Mesendoderm (in vitro differentiated cells): ENCODE results near the gene TGFBR2.
A peak's percentile ranks its signal among the peaks of the same experiment; 100 is the strongest.

Experiments used
- DNase-seq: peaks from one replicate; pipeline ENCODE4 v3.0.0; 2013
- H2AK5ac ChIP-seq: 2 replicates; pipeline ENCODE4 v1.6.1; 2013; ENCODE audit warnings: low read length, inconsistent platforms
- H2BK120ac ChIP-seq: 2 replicates; pipeline ENCODE4 v1.6.1; 2013; ENCODE audit warnings: low read depth, mild to moderate bottlenecking, low read length, moderate library complexity, mixed read lengths
- H2BK15ac ChIP-seq: replicated peaks from 2 replicates; pipeline ENCODE4 v1.6.1; 2013; ENCODE audit warnings: low read depth, mild to moderate bottlenecking, moderate library complexity
- H2BK5ac ChIP-seq: 2 replicates; pipeline ENCODE4 v1.6.1; 2013; ENCODE audit warnings: low read length, inconsistent platforms
- H3K18ac ChIP-seq: 2 replicates; pipeline ENCODE4 v1.6.1; 2013; ENCODE audit warnings: mild to moderate bottlenecking, low read length, mixed read lengths
- H3K23ac ChIP-seq: one replicate; pipeline ENCODE4 v1.6.1; 2013; ENCODE audit warnings: low read length
- H3K27ac ChIP-seq: 2 replicates; pipeline ENCODE4 v1.5.1; 2013; ENCODE audit warnings: low read depth, mild to moderate bottlenecking, inconsistent platforms, low read length, moderate library complexity
- H3K27me3 ChIP-seq: 2 replicates; pipeline ENCODE4 v1.6.1; 2013; ENCODE audit warnings: low read length, control low read depth, mild to moderate bottlenecking, inconsistent platforms; ENCODE audit not compliant: insufficient read depth, poor library complexity
- H3K36me3 ChIP-seq: 2 replicates; pipeline ENCODE4 v1.6.1; 2013; ENCODE audit warnings: low read length, inconsistent platforms; ENCODE audit not compliant: control insufficient read depth, insufficient read depth
- H3K4ac ChIP-seq: one replicate; pipeline ENCODE4 v1.6.1; 2013; ENCODE audit warnings: low read depth, mild to moderate bottlenecking, low read length, moderate library complexity
- H3K4me1 ChIP-seq: 2 replicates; pipeline ENCODE4 v1.6.1; 2013; ENCODE audit warnings: low read depth, low read length, inconsistent platforms; ENCODE audit not compliant: control insufficient read depth
- H3K4me2 ChIP-seq: 2 replicates; pipeline ENCODE4 v1.6.1; 2013; ENCODE audit warnings: low read length
- H3K4me3 ChIP-seq: 2 replicates; pipeline ENCODE4 v1.5.1; 2013; ENCODE audit warnings: mild to moderate bottlenecking, low read length
- H3K56ac ChIP-seq: one replicate; pipeline ENCODE4 v1.6.1; 2013; ENCODE audit warnings: low read length
- H3K79me1 ChIP-seq: 2 replicates; pipeline ENCODE4 v1.6.1; 2013; ENCODE audit warnings: low read length, inconsistent platforms
- H3K79me2 ChIP-seq: 2 replicates; pipeline ENCODE4 v1.6.1; 2013; ENCODE audit warnings: mild to moderate bottlenecking, low read length; ENCODE audit not compliant: control insufficient read depth, insufficient read depth
- H3K9ac ChIP-seq: 2 replicates; pipeline ENCODE4 v1.6.1; 2013; ENCODE audit warnings: low read length, inconsistent platforms
- H4K5ac ChIP-seq: one replicate; pipeline ENCODE4 v1.6.1; 2013; ENCODE audit warnings: low read length
- H4K8ac ChIP-seq: one replicate; pipeline ENCODE4 v1.6.1; 2013; ENCODE audit warnings: low read depth, mild to moderate bottlenecking, control low read depth, low read length, moderate library complexity
- WGBS: extraction: QIAGEN DNeasy Blood & Tissue Kit; methylation state at CpG from one replicate; pipeline ENCODE4 v1.1.7; 2013; ENCODE audit warnings: low lambda C conversion rate, missing lambda C conversion rate; ENCODE audit not compliant: insufficient coverage; ENCODE audit errors: extremely low coverage; 5-methylcytosine and 5-hydroxymethylcytosine counted together

The TGFBR2 gene

GRCh38 chr3:30663533-30664241 lies 57.3 kb downstream of the TGFBR2 start:
- Histone ChIP-seq H3K4me1 (peaks cover 10% of the 10 kb centered on the region), H3K4ac (no peak overlapping the region), H2BK15ac (no peak overlapping the region), H3K27me3 (no peaks in the 10 kb centered on the region), H3K27ac (no peak overlapping the region), H3K23ac (no peak overlapping the region), H3K79me2 (no peaks in the 10 kb centered on the region), H2AK5ac (no peak overlapping the region), H2BK120ac (no peak overlapping the region), H2BK5ac (no peak overlapping the region), H3K79me1 (peaks cover 3% of the 10 kb centered on the region), H3K4me2 (no peak overlapping the region), H3K9ac (no peak overlapping the region), H3K36me3 (no peaks in the 10 kb centered on the region), H4K5ac (no peak overlapping the region), H3K18ac (no peak overlapping the region), H4K8ac (no peak overlapping the region), H3K56ac (no peak overlapping the region), H3K4me3 (no peak overlapping the region)
- no CpG with 5 or more reads among the region's 4 CpGs for WGBS
- no peak for DNase-seq

- H3K79me2 ChIP-seq = no peaks in the 10 kb centered on the region
- H3K4me3 ChIP-seq = no peak overlapping the region
- no peak overlapping the region for H2BK120ac ChIP-seq
- H4K8ac ChIP-seq = no peak overlapping the region
- no CpG with 5 or more reads among the region's 8 CpGs for WGBS
- H3K9ac ChIP-seq = no peak overlapping the region
- no peak overlapping the region for H2BK5ac ChIP-seq
- H3K23ac ChIP-seq = no peak overlapping the region
- H3K79me1 ChIP-seq = peaks cover 2% of the 10 kb centered on the region
- H3K4me2 ChIP-seq = no peak overlapping the region
- H4K5ac ChIP-seq = no peak overlapping the region
- H3K18ac ChIP-seq = no peak overlapping the region
- H3K4ac ChIP-seq = no peak overlapping the region
- DNase-seq = no peak
- no peak overlapping the region for H3K27ac ChIP-seq
- H2AK5ac ChIP-seq = no peak overlapping the region
- H2BK15ac ChIP-seq = no peak overlapping the region
- H3K4me1 ChIP-seq = peaks cover 7% of the 10 kb centered on the region
- no peaks in the 10 kb centered on the region for H3K36me3 ChIP-seq
- H3K56ac ChIP-seq = no peak overlapping the region
- H3K27me3 ChIP-seq = no peaks in the 10 kb centered on the region
These were observed 58.1 kb downstream of the TGFBR2 start for GRCh38 chr3:30664459-30664858.

- Histone ChIP-seq H3K56ac (no peak overlapping the region), H3K9ac (no peak overlapping the region), H2BK5ac (no peak overlapping the region), H3K27me3 (no peaks in the 10 kb centered on the region), H3K27ac (no peak overlapping the region), H3K4me2 (no peak overlapping the region), H4K8ac (no peak overlapping the region), H3K23ac (no peak overlapping the region), H2AK5ac (no peak overlapping the region), H3K4ac (no peak overlapping the region), H4K5ac (no peak overlapping the region), H3K4me1 (peaks cover 7% of the 10 kb centered on the region), H2BK15ac (no peak overlapping the region), H3K4me3 (no peak overlapping the region), H3K18ac (no peak overlapping the region), H2BK120ac (no peak overlapping the region), H3K79me2 (no peaks in the 10 kb centered on the region), H3K36me3 (no peaks in the 10 kb centered on the region), H3K79me1 (no peaks in the 10 kb centered on the region)
- no CpG with 5 or more reads among the region's 6 CpGs for WGBS
- no peak for DNase-seq
These were observed 58.5 kb downstream of the TGFBR2 start for GRCh38 chr3:30664884-30665283.

GRCh38 chr3:30665539-30665938 lies 59.1 kb downstream of the TGFBR2 start:
- Histone ChIP-seq H3K23ac (no peak overlapping the region), H4K8ac (no peak overlapping the region), H3K4me2 (no peak overlapping the region), H3K9ac (no peak overlapping the region), H3K79me2 (no peaks in the 10 kb centered on the region), H3K56ac (no peak overlapping the region), H3K4ac (no peak overlapping the region), H2AK5ac (no peak overlapping the region), H3K36me3 (no peaks in the 10 kb centered on the region), H2BK5ac (no peak overlapping the region), H3K79me1 (no peaks in the 10 kb centered on the region), H4K5ac (no peak overlapping the region), H3K18ac (no peak overlapping the region), H3K27me3 (no peaks in the 10 kb centered on the region), H2BK120ac (no peak overlapping the region), H2BK15ac (no peak overlapping the region), H3K4me3 (no peak overlapping the region), H3K27ac (no peak overlapping the region), H3K4me1 (peaks cover 7% of the 10 kb centered on the region)
- no peak for DNase-seq
- WGBS = no CpG with 5 or more reads among the region's 2 CpGs

- Histone ChIP-seq H3K9ac (no peak overlapping the region), H3K27ac (no peak overlapping the region)
- no CpG with 5 or more reads among the region's 7 CpGs for WGBS
These were observed 60.3 kb downstream of the TGFBR2 start for GRCh38 chr3:30666572-30667279.

More at GRCh38 chr3:30666572-30667279, 60.3 kb downstream of the TGFBR2 start:
- Histone ChIP-seq H3K4me3 (no peak overlapping the region), H3K36me3 (peaks cover 1% of the 10 kb centered on the region), H4K5ac (no peak overlapping the region), H2BK5ac (no peak overlapping the region), H2BK120ac (peak overlapping the region; percentile 36), H3K18ac (peak overlapping the region; percentile 75), H3K79me1 (no peaks in the 10 kb centered on the region), H4K8ac (no peak overlapping the region), H3K79me2 (no peaks in the 10 kb centered on the region), H3K27me3 (no peaks in the 10 kb centered on the region), H2BK15ac (no peak overlapping the region), H3K4ac (no peak overlapping the region), H3K56ac (no peak overlapping the region), H3K4me2 (no peak overlapping the region), H2AK5ac (no peak overlapping the region), H3K23ac (no peak overlapping the region), H3K4me1 (peaks cover 7% of the 10 kb centered on the region)
- DNase-seq = peak; percentile 43
